CD14-positive monocyte (primary cell): Measurements from ENCODE around the gene FNDC1. TPM values are rescaled to one million over a fixed set of nuclear protein-coding genes. Genes with fewer than 3 reads are reported as not detected.

Experiments used
- DNase-seq, 3 donors: peaks; one replicate each; pipeline ENCODE4 v3.0.0-alpha.2; 2011 to 2022
- H2AFZ ChIP-seq: 2 replicates; pipeline ENCODE4 v1.6.0; 2012; ENCODE audit warnings: mild to moderate bottlenecking, low read depth, low read length, inconsistent platforms; ENCODE audit not compliant: insufficient read depth, poor library complexity, severe bottlenecking
- H3K27ac ChIP-seq, 2 donors: 1 replicate in 1 of 2; 2 replicates in 1 of 2; pipeline ENCODE4 v1.5.1; 2012 to 2013; ENCODE audit warnings: low read length in 2 of 2, control low read depth in 1 of 2, inconsistent platforms in 1 of 2, low read depth in 1 of 2, mild to moderate bottlenecking in 1 of 2
- H3K27me3 ChIP-seq, 2 donors: one replicate each; pipeline versions ENCODE4 v1.6.0 to v1.6.1; 2011 to 2013; ENCODE audit warnings: low read length in 2 of 2; ENCODE audit not compliant: control insufficient read depth in 2 of 2, insufficient read depth in 2 of 2
- H3K36me3 ChIP-seq, 2 donors: replicated peaks in 1 of 2; 1 replicate in 1 of 2; 2 replicates in 1 of 2; pipeline versions ENCODE4 v1.5.1 to v1.6.1; 2012 to 2013; ENCODE audit warnings: low read length in 2 of 2, control low read depth in 1 of 2, inconsistent platforms in 1 of 2, mild to moderate bottlenecking in 1 of 2; ENCODE audit not compliant: insufficient read depth in 2 of 2, control insufficient read depth in 1 of 2
- H3K4me1 ChIP-seq, 2 donors: 1 replicate in 1 of 2; 2 replicates in 1 of 2; pipeline versions ENCODE4 v1.5.1 to v1.6.1; 2012 to 2013; ENCODE audit warnings: low read length in 2 of 2, control low read depth in 1 of 2, inconsistent platforms in 1 of 2, mild to moderate bottlenecking in 1 of 2, moderate library complexity in 1 of 2; ENCODE audit not compliant: insufficient read depth in 2 of 2, control insufficient read depth in 1 of 2
- H3K4me2 ChIP-seq: replicated peaks from 2 replicates; pipeline ENCODE3; 2012; ENCODE audit warnings: low read length, moderate library complexity, mild to moderate bottlenecking; ENCODE audit not compliant: poor library complexity, severe bottlenecking; ENCODE audit errors: extremely low read depth
- H3K4me3 ChIP-seq, 3 experiments: fragments of 200-600 bp in 1 of 3; sonication (generic) in 1 of 3; replicated peaks in 1 of 3; 1 replicate in 2 of 3; 2 replicates in 1 of 3; pipeline ENCODE4 v1.5.1; 2011 to 2013; ENCODE audit warnings: low read length in 3 of 3, mild to moderate bottlenecking in 3 of 3, control low read depth in 2 of 3, low read depth in 2 of 3, inconsistent platforms in 1 of 3, moderate library complexity in 1 of 3
- H3K79me2 ChIP-seq: 2 replicates; pipeline ENCODE4 v1.6.0; 2012; ENCODE audit warnings: mild to moderate bottlenecking, control low read depth, inconsistent platforms, low read length, moderate library complexity; ENCODE audit not compliant: insufficient read depth
- H3K9ac ChIP-seq: 2 replicates; pipeline ENCODE4 v1.6.0; 2017; ENCODE audit warnings: low read length, mild to moderate bottlenecking; ENCODE audit not compliant: insufficient read depth, poor library complexity, severe bottlenecking
- H3K9me3 ChIP-seq, 2 donors: replicated peaks in 1 of 2; 1 replicate in 1 of 2; 2 replicates in 1 of 2; pipeline versions ENCODE4 v1.5.1 to v1.6.1; 2012 to 2013; ENCODE audit warnings: low read length in 2 of 2, control low read depth in 1 of 2; ENCODE audit not compliant: control insufficient read depth in 1 of 2, insufficient read depth in 1 of 2
- H4K20me1 ChIP-seq: 2 replicates; pipeline ENCODE4 v1.6.0; 2012; ENCODE audit warnings: mild to moderate bottlenecking, low read length, control low read depth, moderate library complexity; ENCODE audit not compliant: insufficient read depth
- H3K27ac Mint-ChIP-seq, 7 donors: one replicate each; pipeline ENCODE4 v1.8.0; 2020; ENCODE audit warnings: mild to moderate bottlenecking in 7 of 7, mixed read lengths in 7 of 7, moderate library complexity in 6 of 7, inconsistent platforms in 2 of 7
- H3K27me3 Mint-ChIP-seq, 3 donors: one replicate each; pipeline ENCODE4 v1.8.0; 2021 to 2022; ENCODE audit warnings: low read depth in 3 of 3, mild to moderate bottlenecking in 3 of 3, mixed read lengths in 3 of 3, moderate library complexity in 3 of 3, inconsistent platforms in 1 of 3
- H3K36me3 Mint-ChIP-seq, 2 donors: one replicate each; pipeline ENCODE4 v1.8.0; 2020; ENCODE audit warnings: mixed read lengths in 2 of 2, inconsistent platforms in 1 of 2, mild to moderate bottlenecking in 1 of 2
- H3K4me1 Mint-ChIP-seq: one replicate; pipeline ENCODE4 v1.8.0; 2020; ENCODE audit warnings: mild to moderate bottlenecking, mixed read lengths
- H3K4me3 Mint-ChIP-seq, 2 donors: one replicate each; pipeline ENCODE4 v1.8.0; 2020; ENCODE audit warnings: mild to moderate bottlenecking in 2 of 2, mixed read lengths in 2 of 2, moderate library complexity in 1 of 2
- H3K9me3 Mint-ChIP-seq, 7 donors: one replicate each; pipeline ENCODE4 v1.8.0; 2020 to 2022; ENCODE audit warnings: mixed read lengths in 7 of 7, mild to moderate bottlenecking in 6 of 7, moderate library complexity in 6 of 7, inconsistent platforms in 2 of 7
- WGBS: methylation state at CpG from one replicate; pipeline ENCODE4 v1.1.5; 2013; ENCODE audit warnings: missing lambda C conversion rate; ENCODE audit not compliant: insufficient coverage; 5-methylcytosine and 5-hydroxymethylcytosine counted together
- intact Hi-C, 2 donors: fragments of 100-400 bp; cut with micrococcal nuclease; formaldehyde crosslinking; loops; one replicate each; pipeline versions ENCODE4 v1.15.0 to v1.15.1; 2023
- polyA plus RNA-seq, 3 donors: library from polyadenylated mRNA; depleted of rRNA in 1 of 3; unstranded in 2 of 3; stranded (reverse) in 1 of 3; fragments of 300-500 nt in 2 of 3; fragments of >200 nt in 1 of 3; fragmentation: Illumina TruSeq in 2 of 3; gene quantifications; 1 replicate in 2 of 3; 2 replicates in 1 of 3; pipeline ENCODE4 v1.2.3, GENCODE V29; 2012 to 2021
- TF ChIP-seq, protein P1 (sequence below): fragments of 200-600 bp; IDR thresholded peaks from one replicate; pipeline ENCODE4 v1.8.0; 2022; ENCODE audit warnings: antibody characterized with exemption, mild to moderate bottlenecking

Gene FNDC1
- polyA plus RNA-seq, 3 donors: not detected

DNA sequence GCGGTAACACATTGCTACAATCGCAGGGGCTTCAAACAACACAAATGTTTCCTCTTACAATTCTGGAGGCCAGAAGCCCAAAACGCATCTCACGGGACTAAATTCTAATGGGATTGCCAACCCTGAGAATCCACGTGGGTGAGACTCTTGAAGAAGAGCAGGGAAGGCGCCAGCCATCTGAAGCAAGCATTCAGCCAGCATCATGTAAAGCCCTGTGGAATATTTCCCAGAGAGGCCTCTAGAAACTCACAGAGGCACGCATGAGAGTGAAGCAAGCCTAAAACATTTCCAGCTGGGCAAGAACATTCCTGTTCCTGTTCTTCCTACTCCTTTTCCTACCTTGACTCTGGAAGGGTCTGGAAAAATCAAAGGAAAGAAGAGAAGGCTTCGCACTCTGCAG is 19.6 kb upstream of the FNDC1 start:
- Histone ChIP-seq H2AFZ (no peak overlapping the region), H3K4me2 (no peak overlapping the region), H3K9ac (no peak overlapping the region), H3K27me3 (no peaks in the 10 kb centered on the region), H3K79me2 (no peaks in the 10 kb centered on the region), H3K4me3 (no peak overlapping the region), H3K9me3 (peaks cover 0 to 3% of the 10 kb centered on the region in 2 donors), H3K27ac (no peak overlapping the region), H3K36me3 (no peaks in the 10 kb centered on the region), H3K4me1 (peaks cover 6 to 7% of the 10 kb centered on the region in 2 donors), H4K20me1 (no peaks in the 10 kb centered on the region)
- no peak overlapping the region for H3K4me3 Mint-ChIP-seq
- intact Hi-C loops: no loop called here
- peaks cover 4 to 19% (median 6%) of the 10 kb centered on the region in 7 donors for H3K9me3 Mint-ChIP-seq
- TF ChIP-seq, protein P1, sequence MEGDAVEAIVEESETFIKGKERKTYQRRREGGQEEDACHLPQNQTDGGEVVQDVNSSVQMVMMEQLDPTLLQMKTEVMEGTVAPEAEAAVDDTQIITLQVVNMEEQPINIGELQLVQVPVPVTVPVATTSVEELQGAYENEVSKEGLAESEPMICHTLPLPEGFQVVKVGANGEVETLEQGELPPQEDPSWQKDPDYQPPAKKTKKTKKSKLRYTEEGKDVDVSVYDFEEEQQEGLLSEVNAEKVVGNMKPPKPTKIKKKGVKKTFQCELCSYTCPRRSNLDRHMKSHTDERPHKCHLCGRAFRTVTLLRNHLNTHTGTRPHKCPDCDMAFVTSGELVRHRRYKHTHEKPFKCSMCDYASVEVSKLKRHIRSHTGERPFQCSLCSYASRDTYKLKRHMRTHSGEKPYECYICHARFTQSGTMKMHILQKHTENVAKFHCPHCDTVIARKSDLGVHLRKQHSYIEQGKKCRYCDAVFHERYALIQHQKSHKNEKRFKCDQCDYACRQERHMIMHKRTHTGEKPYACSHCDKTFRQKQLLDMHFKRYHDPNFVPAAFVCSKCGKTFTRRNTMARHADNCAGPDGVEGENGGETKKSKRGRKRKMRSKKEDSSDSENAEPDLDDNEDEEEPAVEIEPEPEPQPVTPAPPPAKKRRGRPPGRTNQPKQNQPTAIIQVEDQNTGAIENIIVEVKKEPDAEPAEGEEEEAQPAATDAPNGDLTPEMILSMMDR: no peak
- WGBS: 97% methylated on average over 6 of the region's 8 CpGs
- no peak for DNase-seq
- peaks cover 0 to 2% (median 0%) of the 10 kb centered on the region in 3 donors for H3K27me3 Mint-ChIP-seq
- no peaks in the 10 kb centered on the region for H3K36me3 Mint-ChIP-seq
- H3K4me1 Mint-ChIP-seq: peaks cover 8% of the 10 kb centered on the region
- H3K27ac Mint-ChIP-seq: peak overlapping the region in 1 of 7 donors; percentile 20

DNA sequence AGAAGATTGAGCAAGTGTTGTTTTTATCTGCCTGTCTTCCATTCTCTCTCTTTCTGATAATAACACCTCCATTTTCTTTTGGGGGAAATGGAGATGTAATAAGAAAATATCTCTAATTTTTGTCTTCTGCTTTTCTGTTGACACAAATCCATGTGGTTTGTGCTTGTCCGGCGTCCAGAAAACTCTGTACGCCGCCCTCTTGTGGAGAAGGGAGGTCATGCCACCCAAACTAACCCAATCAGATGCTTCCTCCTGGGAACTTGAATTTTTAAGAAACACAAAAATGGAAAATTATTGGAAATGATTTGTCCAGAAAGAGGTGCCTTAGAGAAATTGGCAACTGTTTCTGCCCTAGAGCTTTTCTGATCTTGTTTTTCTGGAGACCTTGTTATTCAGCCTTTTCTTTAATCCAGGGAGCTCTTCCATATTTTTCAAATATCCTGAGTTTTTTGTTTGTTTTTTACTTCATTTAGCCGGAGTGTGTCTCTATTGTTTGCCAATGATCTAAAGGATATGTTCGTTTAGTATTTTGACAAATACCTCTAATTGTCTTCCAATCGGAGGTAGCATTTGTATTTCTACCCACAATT is 17.8 kb upstream of the FNDC1 start:
- no peaks in the 10 kb centered on the region for H3K27me3 ChIP-seq
- no peak overlapping the region for H3K4me2 ChIP-seq
- intact Hi-C loops: no loop called here
- H3K79me2 ChIP-seq: no peaks in the 10 kb centered on the region
- no peak overlapping the region for H3K27ac ChIP-seq
- no CpG with 5 or more reads among the region's 7 CpGs for WGBS
- H3K4me3 Mint-ChIP-seq: no peak overlapping the region
- H3K4me1 ChIP-seq: peaks cover 6 to 7% of the 10 kb centered on the region in 2 donors
- no peak overlapping the region for H3K4me3 ChIP-seq
- H3K36me3 Mint-ChIP-seq: no peaks in the 10 kb centered on the region
- TF ChIP-seq, protein P1: peak; percentile 86
- peak; percentile 66 to 69 (median 66) for DNase-seq
- H3K9me3 ChIP-seq: peaks cover 3 to 12% of the 10 kb centered on the region in 2 donors
- H3K27me3 Mint-ChIP-seq: peaks cover 0 to 2% (median 2%) of the 10 kb centered on the region in 3 donors
- peaks cover 8% of the 10 kb centered on the region for H3K4me1 Mint-ChIP-seq
- H2AFZ ChIP-seq: no peak overlapping the region
- no peaks in the 10 kb centered on the region for H3K36me3 ChIP-seq
- no peaks in the 10 kb centered on the region for H4K20me1 ChIP-seq
- no peak overlapping the region for H3K27ac Mint-ChIP-seq
- H3K9me3 Mint-ChIP-seq: peaks cover 15 to 34% (median 19%) of the 10 kb centered on the region in 7 donors
- H3K9ac ChIP-seq: no peak overlapping the region
